ENCODE measurements around the gene PRKCD.

GRCh38 chr3:53181528-53181927 is 20.5 kb downstream of the PRKCD start:
- TF ChIP-seq CTCF (IDR thresholded peaks at IDR 0.05; ENCODE audit: poor library complexity) (no peak), EZH2phosphoT487 (IDR thresholded peaks at IDR 0.05; ENCODE audit: low read depth, severe bottlenecking, unreplicated experiment) (no peak)
